Trophoblast cell (in vitro differentiated cells and primary cell): ENCODE measurements around the gene SLC66A2.
A peak's percentile ranks its signal among the peaks of the same experiment; 100 is the strongest.

ENCODE experiments used
- DNase-seq, 2 donors: peaks; one replicate each; pipeline ENCODE4 v3.0.0-alpha.2; 2016
- H2AFZ ChIP-seq: 2 replicates; pipeline ENCODE4 v1.6.1; 2013; ENCODE audit warnings: low read length, moderate library complexity, mild to moderate bottlenecking; ENCODE audit not compliant: insufficient read depth, poor library complexity
- H2AK5ac ChIP-seq: 2 replicates; pipeline ENCODE4 v1.6.1; 2013; ENCODE audit warnings: mild to moderate bottlenecking, low read length
- H2BK120ac ChIP-seq: 2 replicates; pipeline ENCODE4 v1.6.1; 2013; ENCODE audit warnings: low read length, mild to moderate bottlenecking, moderate library complexity; ENCODE audit not compliant: insufficient read depth, poor library complexity
- H2BK12ac ChIP-seq: 2 replicates; pipeline ENCODE4 v1.6.1; 2013; ENCODE audit warnings: mild to moderate bottlenecking, low read length, moderate library complexity
- H2BK5ac ChIP-seq: 2 replicates; pipeline ENCODE4 v1.6.1; 2013; ENCODE audit warnings: low read length, low read depth, moderate library complexity, mild to moderate bottlenecking; ENCODE audit not compliant: poor library complexity
- H3K14ac ChIP-seq: 2 replicates; pipeline ENCODE4 v1.6.1; 2013; ENCODE audit warnings: mild to moderate bottlenecking, low read length
- H3K18ac ChIP-seq: 2 replicates; pipeline ENCODE4 v1.6.1; 2013; ENCODE audit warnings: mild to moderate bottlenecking, low read length
- H3K23ac ChIP-seq: 2 replicates; pipeline ENCODE4 v1.6.1; 2013; ENCODE audit warnings: low read length
- H3K27ac ChIP-seq: 2 replicates; pipeline ENCODE4 v1.5.1; 2013; ENCODE audit warnings: low read depth, mild to moderate bottlenecking, inconsistent platforms, low read length, moderate library complexity
- H3K27me3 ChIP-seq: 2 replicates; pipeline ENCODE4 v1.6.1; 2013; ENCODE audit warnings: inconsistent platforms, mild to moderate bottlenecking, low read length, moderate library complexity; ENCODE audit not compliant: insufficient read depth
- H3K36me3 ChIP-seq, 2 experiments: 1 replicate in 1 of 2; 2 replicates in 1 of 2; pipeline ENCODE4 v1.6.1; 2013; ENCODE audit warnings: low read length in 2 of 2, mild to moderate bottlenecking in 2 of 2, moderate library complexity in 1 of 2; ENCODE audit not compliant: insufficient read depth in 2 of 2, control insufficient read depth in 1 of 2
- H3K4ac ChIP-seq: 2 replicates; pipeline ENCODE4 v1.6.1; 2013; ENCODE audit warnings: low read depth, mild to moderate bottlenecking, low read length, moderate library complexity
- H3K4me1 ChIP-seq, 2 experiments: 1 replicate in 1 of 2; 2 replicates in 1 of 2; pipeline ENCODE4 v1.6.1; 2013; ENCODE audit warnings: low read length in 2 of 2, mild to moderate bottlenecking in 2 of 2, moderate library complexity in 1 of 2; ENCODE audit not compliant: insufficient read depth in 2 of 2, control insufficient read depth in 1 of 2
- H3K4me2 ChIP-seq: 2 replicates; pipeline ENCODE4 v1.6.1; 2013; ENCODE audit warnings: inconsistent platforms, mild to moderate bottlenecking, low read length, moderate library complexity
- H3K4me3 ChIP-seq: 2 replicates; pipeline ENCODE4 v1.5.1; 2013; ENCODE audit warnings: mild to moderate bottlenecking, low read depth, low read length, inconsistent platforms
- H3K79me1 ChIP-seq: one replicate; pipeline ENCODE4 v1.6.1; 2013; ENCODE audit warnings: low read length
- H3K79me2 ChIP-seq: 2 replicates; pipeline ENCODE4 v1.6.1; 2013; ENCODE audit warnings: low read length, mild to moderate bottlenecking; ENCODE audit not compliant: control insufficient read depth, insufficient read depth, poor library complexity
- H3K9ac ChIP-seq: 2 replicates; pipeline ENCODE4 v1.6.1; 2013; ENCODE audit warnings: mild to moderate bottlenecking, low read length
- H3K9me3 ChIP-seq: 2 replicates; pipeline ENCODE4 v1.6.1; 2013; ENCODE audit warnings: low read depth, mild to moderate bottlenecking, control low read depth, inconsistent platforms, low read length; ENCODE audit not compliant: insufficient read depth
- H4K12ac ChIP-seq: 2 replicates; pipeline ENCODE4 v1.6.1; 2013; ENCODE audit warnings: low read depth, mild to moderate bottlenecking, low read length, moderate library complexity
- H4K8ac ChIP-seq: 2 replicates; pipeline ENCODE4 v1.6.1; 2013; ENCODE audit warnings: low read depth, mild to moderate bottlenecking, low read length, moderate library complexity
- H4K91ac ChIP-seq: one replicate; pipeline ENCODE4 v1.6.1; 2013; ENCODE audit warnings: low read depth, mild to moderate bottlenecking, low read length, moderate library complexity
- WGBS: extraction: QIAGEN DNeasy Blood & Tissue Kit; methylation state at CpG from one replicate; pipeline ENCODE4 v1.1.7; 2013; ENCODE audit warnings: missing lambda C conversion rate; ENCODE audit not compliant: insufficient read length, insufficient coverage; ENCODE audit errors: extremely low coverage; 5-methylcytosine and 5-hydroxymethylcytosine counted together

Gene SLC66A2

GRCh38 chr18:79919089-79919488 lies 32.4 kb downstream of the SLC66A2 start:
- Histone ChIP-seq H2BK120ac (no peak overlapping the region), H4K12ac (no peak overlapping the region)

GRCh38 chr18:79918615-79919011 lies 32.8 kb downstream of the SLC66A2 start:
- no peaks in the 10 kb centered on the region for H3K27me3 ChIP-seq
- no peak overlapping the region for H3K4ac ChIP-seq
- H4K91ac ChIP-seq: no peak overlapping the region
- peak overlapping the region; percentile 30 for H3K9ac ChIP-seq
- H3K4me3 ChIP-seq: peak overlapping the region; percentile 51
- H2BK5ac ChIP-seq: no peak overlapping the region
- H3K27ac ChIP-seq: no peak overlapping the region
- no peak overlapping the region for H2AK5ac ChIP-seq
- H3K79me1 ChIP-seq: no peaks in the 10 kb centered on the region
- no CpG with 5 or more reads among the region's 20 CpGs for WGBS
- H3K4me1 ChIP-seq: no peaks in the 10 kb centered on the region
- no peak overlapping the region for H3K4me2 ChIP-seq
- DNase-seq: no peak
- no peak overlapping the region for H3K14ac ChIP-seq
- peaks cover 17% of the 10 kb centered on the region for H3K9me3 ChIP-seq
- H3K36me3 ChIP-seq: peaks cover 23 to 26% of the 10 kb centered on the region in 2 experiments
- no peak overlapping the region for H2BK12ac ChIP-seq
- H3K18ac ChIP-seq: no peak overlapping the region
- no peak overlapping the region for H2AFZ ChIP-seq
- no peak overlapping the region for H4K12ac ChIP-seq
- no peaks in the 10 kb centered on the region for H3K79me2 ChIP-seq
- H4K8ac ChIP-seq: no peak overlapping the region
- no peak overlapping the region for H2BK120ac ChIP-seq
- no peak overlapping the region for H3K23ac ChIP-seq

More at GRCh38 chr18:79919089-79919488, 32.4 kb downstream of the SLC66A2 start:
- no peak overlapping the region for H2AFZ ChIP-seq
- H2BK5ac ChIP-seq: no peak overlapping the region
- H3K79me1 ChIP-seq: no peaks in the 10 kb centered on the region
- no peak overlapping the region for H3K4ac ChIP-seq
- no peak for DNase-seq
- no peak overlapping the region for H3K14ac ChIP-seq
- H4K8ac ChIP-seq: no peak overlapping the region
- no peaks in the 10 kb centered on the region for H3K27me3 ChIP-seq
- H3K9me3 ChIP-seq: peaks cover 20% of the 10 kb centered on the region
- no peak overlapping the region for H2BK12ac ChIP-seq
- no peak overlapping the region for H2AK5ac ChIP-seq
- no peak overlapping the region for H3K9ac ChIP-seq
- no peak overlapping the region for H3K18ac ChIP-seq
- H3K36me3 ChIP-seq: peaks cover 23 to 31% of the 10 kb centered on the region in 2 experiments
- no peak overlapping the region for H3K27ac ChIP-seq
- no peak overlapping the region for H3K23ac ChIP-seq
- no peaks in the 10 kb centered on the region for H3K4me1 ChIP-seq
- no peak overlapping the region for H4K91ac ChIP-seq
- H3K4me3 ChIP-seq: peak overlapping the region; percentile 51
- no CpG with 5 or more reads among the region's 19 CpGs for WGBS
- no peaks in the 10 kb centered on the region for H3K79me2 ChIP-seq
- no peak overlapping the region for H3K4me2 ChIP-seq

- no peak overlapping the region for H3K14ac ChIP-seq
- H3K36me3 ChIP-seq: peaks cover 23 to 26% of the 10 kb centered on the region in 2 experiments
- H2AFZ ChIP-seq: no peak overlapping the region
- no peak overlapping the region for H4K12ac ChIP-seq
- H3K79me1 ChIP-seq: no peaks in the 10 kb centered on the region
- H2AK5ac ChIP-seq: no peak overlapping the region
- no peak overlapping the region for H3K23ac ChIP-seq
- H3K79me2 ChIP-seq: no peaks in the 10 kb centered on the region
- H3K9me3 ChIP-seq: peaks cover 17% of the 10 kb centered on the region
- no peak overlapping the region for H2BK120ac ChIP-seq
- no peak overlapping the region for H3K4ac ChIP-seq
- no peak for DNase-seq
- no peaks in the 10 kb centered on the region for H3K4me1 ChIP-seq
- H3K4me3 ChIP-seq: peak overlapping the region; percentile 23
- H4K91ac ChIP-seq: no peak overlapping the region
- WGBS: 100% methylated on average over 1 of the region's 25 CpGs
- H4K8ac ChIP-seq: no peak overlapping the region
- H2BK5ac ChIP-seq: no peak overlapping the region
- H3K18ac ChIP-seq: no peak overlapping the region
- H3K27ac ChIP-seq: no peak overlapping the region
- no peak overlapping the region for H2BK12ac ChIP-seq
- H3K4me2 ChIP-seq: no peak overlapping the region
- no peak overlapping the region for H3K9ac ChIP-seq
- H3K27me3 ChIP-seq: no peaks in the 10 kb centered on the region
These were observed 33.4 kb downstream of the SLC66A2 start for GRCh38 chr18:79917853-79918614.

GRCh38 chr18:79917169-79917852 lies 34.1 kb downstream of the SLC66A2 start:
- Histone ChIP-seq H3K14ac (no peak overlapping the region), H2BK12ac (no peak overlapping the region), H2BK5ac (no peak overlapping the region), H3K79me1 (no peaks in the 10 kb centered on the region), H3K18ac (no peak overlapping the region), H3K4me1 (no peaks in the 10 kb centered on the region), H2AK5ac (no peak overlapping the region), H3K9me3 (peaks cover 22% of the 10 kb centered on the region), H4K12ac (no peak overlapping the region), H3K23ac (no peak overlapping the region), H2BK120ac (no peak overlapping the region), H3K4me2 (no peak overlapping the region), H2AFZ (no peak overlapping the region), H4K91ac (no peak overlapping the region), H3K36me3 (peaks cover 23 to 26% of the 10 kb centered on the region in 2 experiments), H4K8ac (no peak overlapping the region), H3K4me3 (peak overlapping the region; percentile 23), H3K79me2 (no peaks in the 10 kb centered on the region), H3K4ac (no peak overlapping the region), H3K9ac (no peak overlapping the region), H3K27me3 (no peaks in the 10 kb centered on the region), H3K27ac (no peak overlapping the region)
- DNase-seq: no peak
- no CpG with 5 or more reads among the region's 28 CpGs for WGBS
